HG03565 (cell line): ENCODE results near the gene FLT1.

Source experiments
- ATAC-seq: cut with Tn5 transposase; IDR thresholded peaks from one replicate; pipeline ENCODE4 v1.9.1; 2021; ENCODE audit warnings: mild to moderate bottlenecking, moderate library complexity; ENCODE audit not compliant: unreplicated experiment

The FLT1 gene

GRCh38 chr13:28396053-28396452 lies 98.9 kb downstream of the FLT1 start:
- ATAC-seq: no peak

GRCh38 chr13:28394422-28394821 lies 100.5 kb downstream of the FLT1 start:
- no peak for ATAC-seq

- ATAC-seq: no peak
These were observed 101.9 kb downstream of the FLT1 start for GRCh38 chr13:28392896-28393505.

GRCh38 chr13:28392428-28392827 lies 102.5 kb downstream of the FLT1 start:
- no peak for ATAC-seq

- no peak for ATAC-seq
These were observed 107.0 kb downstream of the FLT1 start for GRCh38 chr13:28387740-28388501.

GRCh38 chr13:28385362-28385761 lies 109.6 kb downstream of the FLT1 start:
- ATAC-seq: no peak

- no peak for ATAC-seq
These were observed 110.1 kb downstream of the FLT1 start for GRCh38 chr13:28384789-28385188.

- ATAC-seq: no peak
These were observed 114.6 kb downstream of the FLT1 start for GRCh38 chr13:28380319-28380718.

GRCh38 chr13:28379371-28380083 lies 115.4 kb downstream of the FLT1 start:
- ATAC-seq: no peak

GRCh38 chr13:28376604-28377003 lies 118.3 kb downstream of the FLT1 start:
- ATAC-seq: no peak

GRCh38 chr13:28375250-28375930 lies 119.5 kb downstream of the FLT1 start:
- no peak for ATAC-seq

- ATAC-seq: no peak
These were observed 121.1 kb downstream of the FLT1 start for GRCh38 chr13:28373810-28374209.

- ATAC-seq: no peak
These were observed 124.5 kb downstream of the FLT1 start for GRCh38 chr13:28370448-28370847.

GRCh38 chr13:28358708-28359107 lies 136.2 kb downstream of the FLT1 start:
- ATAC-seq: no peak

- no peak for ATAC-seq
These were observed 137.0 kb downstream of the FLT1 start for GRCh38 chr13:28357911-28358433.

GRCh38 chr13:28357247-28357825 lies 137.6 kb downstream of the FLT1 start:
- no peak for ATAC-seq

- ATAC-seq: no peak
These were observed 138.3 kb downstream of the FLT1 start for GRCh38 chr13:28356561-28357021.

GRCh38 chr13:28355822-28356371 lies 139.0 kb downstream of the FLT1 start:
- ATAC-seq: no peak

GRCh38 chr13:28355046-28355821 lies 139.7 kb downstream of the FLT1 start:
- ATAC-seq: no peak

- ATAC-seq: no peak
These were observed 141.2 kb downstream of the FLT1 start for GRCh38 chr13:28353679-28354078.
